ENCODE data around the gene SPACA4. TPM values are rescaled to one million over a fixed set of nuclear protein-coding genes. Genes with fewer than 3 reads are reported as not detected.

SPACA4 gene
- total and polyA plus RNA-seq, 9 of the 15 experiments (the other 6 are each of a cell fraction or from before 2014, with no cell fraction given) = not detected

- TF ChIP-seq MGA (IDR thresholded peaks at IDR 0.05) (no peak; the same call in 1 of the 2 replicates), CEBPG (CRISPR knock-in tag; IDR thresholded peaks at IDR 0.05) (no peak; the same call in 1 of the 2 replicates), CEBPG (tag; conservative IDR thresholded peaks at IDR 0.05 in 1 of 2, IDR thresholded peaks at IDR 0.05 in 1 of 2) (no peak), RAD51 (IDR thresholded peaks at IDR 0.05; ENCODE audit: borderline replicate concordance, low read depth) (no peak), ZNF431 (CRISPR knock-in tag; IDR thresholded peaks at IDR 0.05) (no peak), ZNF764 (CRISPR knock-in tag; IDR thresholded peaks at IDR 0.05; ENCODE audit: low read depth) (no peak), ERF (CRISPR knock-in tag; IDR thresholded peaks at IDR 0.05) (no peak)
Observed at GRCh38 chr19:48618916-48619691, 12.6 kb downstream of the SPACA4 start, which contains the start of the genes RPL18 and SPHK2 (continued).
